ENCODE measurements around the gene NTM.

DNA sequence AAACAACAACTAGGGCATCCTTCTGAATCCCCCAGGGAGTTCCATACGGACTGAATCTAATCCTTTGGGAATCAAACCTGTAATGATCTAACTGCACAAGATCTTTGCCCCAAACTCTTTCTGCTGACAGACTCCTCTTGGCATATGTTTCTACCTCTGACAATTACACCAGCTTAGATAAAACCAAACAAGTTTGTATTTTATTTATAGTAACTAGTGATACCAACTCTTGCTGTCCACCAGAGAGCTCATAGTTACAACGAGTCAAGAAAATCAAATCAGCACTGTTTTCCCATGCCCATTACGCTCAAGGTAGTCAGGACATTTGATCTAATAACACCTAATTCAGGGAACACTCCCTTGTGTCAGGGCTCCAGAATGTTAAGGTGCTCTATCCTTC lies 972.0 kb downstream of the NTM start:
- TF ChIP-seq EZH2 (IDR thresholded peaks at IDR 0.05) (no peak), POLR2AphosphoS5 (IDR thresholded peaks at IDR 0.05; ENCODE audit: borderline replicate concordance, low read depth, low read length) (no peak), FOXP2 (optimal IDR thresholded peaks at IDR 0.05; ENCODE audit: control extremely low read depth, extremely low read length, insufficient read depth) (no peak)
